ENCODE results near the gene IMPG1.

Gene IMPG1

GRCh38 chr6:75892384-75892783 is 180.1 kb downstream of the IMPG1 start:
- H3K4me3 Mint-ChIP-seq = no peak overlapping the region
- H3K4me1 Mint-ChIP-seq (ENCODE audit: low read depth) = no peaks in the 10 kb centered on the region

GRCh38 chr6:75884822-75885221 is 187.6 kb downstream of the IMPG1 start:
- no peaks in the 10 kb centered on the region for H3K36me3 Mint-ChIP-seq
- no peaks in the 10 kb centered on the region for H3K4me1 Mint-ChIP-seq (ENCODE audit: low read depth)

More at GRCh38 chr6:75892384-75892783, 180.1 kb downstream of the IMPG1 start:
- H3K27me3 Mint-ChIP-seq = peaks cover 3% of the 10 kb centered on the region
- H3K27ac Mint-ChIP-seq = no peak overlapping the region
- H3K36me3 Mint-ChIP-seq = no peaks in the 10 kb centered on the region
- H3K9me3 Mint-ChIP-seq (ENCODE audit: low read depth) = no peaks in the 10 kb centered on the region

GRCh38 chr6:75882734-75883133 is 189.7 kb downstream of the IMPG1 start:
- H3K36me3 Mint-ChIP-seq = no peaks in the 10 kb centered on the region
- H3K4me3 Mint-ChIP-seq = no peak overlapping the region
- H3K27me3 Mint-ChIP-seq = no peaks in the 10 kb centered on the region
- no peaks in the 10 kb centered on the region for H3K4me1 Mint-ChIP-seq (ENCODE audit: low read depth)
- H3K9me3 Mint-ChIP-seq (ENCODE audit: low read depth) = no peaks in the 10 kb centered on the region
- H3K27ac Mint-ChIP-seq = no peak overlapping the region

More at GRCh38 chr6:75884822-75885221, 187.6 kb downstream of the IMPG1 start:
- H3K27me3 Mint-ChIP-seq = no peaks in the 10 kb centered on the region
- no peak overlapping the region for H3K27ac Mint-ChIP-seq
- no peaks in the 10 kb centered on the region for H3K9me3 Mint-ChIP-seq (ENCODE audit: low read depth)
- H3K4me3 Mint-ChIP-seq = no peak overlapping the region

GRCh38 chr6:75880305-75880704 is 192.2 kb downstream of the IMPG1 start:
- Mint-ChIP-seq H3K9me3 (ENCODE audit: low read depth) (no peaks in the 10 kb centered on the region), H3K4me3 (no peak overlapping the region), H3K36me3 (no peaks in the 10 kb centered on the region), H3K4me1 (ENCODE audit: low read depth) (no peaks in the 10 kb centered on the region), H3K27me3 (no peaks in the 10 kb centered on the region), H3K27ac (no peak overlapping the region)

- H3K27ac Mint-ChIP-seq = no peak overlapping the region
- no peak overlapping the region for H3K4me3 Mint-ChIP-seq
- H3K4me1 Mint-ChIP-seq (ENCODE audit: low read depth) = no peaks in the 10 kb centered on the region
- no peaks in the 10 kb centered on the region for H3K36me3 Mint-ChIP-seq
- no peaks in the 10 kb centered on the region for H3K9me3 Mint-ChIP-seq (ENCODE audit: low read depth)
- H3K27me3 Mint-ChIP-seq = no peaks in the 10 kb centered on the region
These were observed 196.3 kb downstream of the IMPG1 start for GRCh38 chr6:75876152-75876551.

- Mint-ChIP-seq H3K4me1 (ENCODE audit: low read depth) (no peaks in the 10 kb centered on the region), H3K27me3 (no peaks in the 10 kb centered on the region), H3K9me3 (ENCODE audit: low read depth) (no peaks in the 10 kb centered on the region), H3K27ac (no peak overlapping the region), H3K36me3 (no peaks in the 10 kb centered on the region), H3K4me3 (no peak overlapping the region)
These were observed 198.2 kb downstream of the IMPG1 start for GRCh38 chr6:75874224-75874623.
